Keratinocyte (primary cell): ENCODE data around the gene TCEA2. TPM values are rescaled to one million over a fixed set of nuclear protein-coding genes. Genes with fewer than 3 reads are reported as not detected.

Experiments used
- DNase-seq: peaks from one replicate; pipeline ENCODE4 v3.0.0-alpha.2; 2011; ENCODE audit warnings: low read depth, missing footprints, low spot score
- FAIRE-seq: peaks from 2 replicates; lab custom pipeline; 2011; peaks lifted over from hg19 to GRCh38; lab: Jason Lieb, UNC
- H2AFZ ChIP-seq: 2 replicates; pipeline ENCODE4 v1.6.0; 2012; ENCODE audit warnings: low read length, control low read depth, inconsistent platforms; ENCODE audit not compliant: control insufficient read depth
- H3K27ac ChIP-seq: 2 replicates; pipeline ENCODE4 v1.5.1; 2011; ENCODE audit warnings: low read length; ENCODE audit not compliant: control insufficient read depth, insufficient read depth
- H3K27me3 ChIP-seq: 3 replicates; pipeline ENCODE4 v1.6.0; 2011; ENCODE audit warnings: low read length; ENCODE audit not compliant: control insufficient read depth, insufficient read depth; ENCODE audit errors: extremely low read depth
- H3K36me3 ChIP-seq, 2 experiments: 2 replicates in 1 of 2; 3 replicates in 1 of 2; pipeline ENCODE4 v1.5.1; 2011; ENCODE audit warnings: low read length in 2 of 2, mild to moderate bottlenecking in 1 of 2; ENCODE audit not compliant: control insufficient read depth in 2 of 2, insufficient read depth in 2 of 2; ENCODE audit errors: extremely low read depth in 1 of 2
- H3K4me1 ChIP-seq: 3 replicates; pipeline ENCODE4 v1.5.1; 2011; ENCODE audit warnings: low read length; ENCODE audit not compliant: control insufficient read depth, insufficient read depth; ENCODE audit errors: extremely low read depth
- H3K4me2 ChIP-seq: 3 replicates; pipeline ENCODE4 v1.6.0; 2011; ENCODE audit warnings: low read depth, low read length; ENCODE audit not compliant: control insufficient read depth, insufficient read depth; ENCODE audit errors: extremely low read depth
- H3K4me3 ChIP-seq, 3 experiments: fragments of 200-600 bp in 1 of 3; sonication (generic) in 1 of 3; 2 replicates in 2 of 3; 3 replicates in 1 of 3; pipeline ENCODE4 v1.5.1; 2011 to 2016; ENCODE audit warnings: low read length in 3 of 3, mild to moderate bottlenecking in 3 of 3, control low read depth in 2 of 3, inconsistent platforms in 1 of 3, low read depth in 1 of 3, mixed read lengths in 1 of 3, mixed run types in 1 of 3, moderate library complexity in 1 of 3; ENCODE audit not compliant: control insufficient read depth in 2 of 3, insufficient read depth in 2 of 3; ENCODE audit errors: extremely low read depth in 1 of 3
- H3K79me2 ChIP-seq: 2 replicates; pipeline ENCODE4 v1.6.0; 2012; ENCODE audit warnings: low read length; ENCODE audit not compliant: control insufficient read depth, insufficient read depth
- H3K9ac ChIP-seq: 3 replicates; pipeline ENCODE4 v1.6.0; 2011; ENCODE audit warnings: low read length; ENCODE audit not compliant: control insufficient read depth, insufficient read depth; ENCODE audit errors: extremely low read depth
- H3K9me1 ChIP-seq: 3 replicates; pipeline ENCODE4 v1.6.0; 2011; ENCODE audit warnings: low read length; ENCODE audit not compliant: control insufficient read depth, insufficient read depth; ENCODE audit errors: extremely low read depth
- H3K9me3 ChIP-seq: 2 replicates; pipeline ENCODE4 v1.5.1; 2012; ENCODE audit warnings: low read depth, low read length; ENCODE audit not compliant: control insufficient read depth
- H4K20me1 ChIP-seq: 3 replicates; pipeline ENCODE4 v1.6.0; 2011; ENCODE audit warnings: low read length; ENCODE audit not compliant: control insufficient read depth, insufficient read depth; ENCODE audit errors: extremely low read depth
- CTCF ChIP-seq, 3 experiments: IDR thresholded peaks in 1 of 3; conservative IDR thresholded peaks in 1 of 3; optimal IDR thresholded peaks in 1 of 3; 2 replicates in 2 of 3; 3 replicates in 1 of 3; pipeline versions ENCODE3 to v1.5.1; 2011; ENCODE audit warnings: low read length in 3 of 3, mild to moderate bottlenecking in 3 of 3, moderate library complexity in 2 of 3, control low read depth in 1 of 3, inconsistent platforms in 1 of 3; ENCODE audit not compliant: insufficient read depth in 2 of 3; ENCODE audit errors: extremely low read depth in 1 of 3
- EZH2 ChIP-seq: IDR thresholded peaks from one replicate; pipeline ENCODE4 v1.6.1; 2012; ENCODE audit warnings: inconsistent platforms, mild to moderate bottlenecking, low read length, moderate library complexity
- dilution Hi-C: fragments of 300-500 bp; cut with MboI; formaldehyde crosslinking; loops from one replicate; pipeline ENCODE4 v1.7.0; 2020; ENCODE audit warnings: low sequenced_read_pairs; ENCODE audit not compliant: extremely low pct_ligation_motif_present
- polyA plus RNA-seq, 5 experiments: library from polyadenylated mRNA; depleted of rRNA in 3 of 5; stranded (reverse) in 3 of 5; stranded (forward) in 1 of 5; unstranded in 1 of 5; fragments of >200 nt; gene quantifications; 1 replicate in 1 of 5; 2 replicates in 3 of 5; 3 replicates in 1 of 5; pipeline versions ENCODE4 v1.2.1 to v1.2.3, GENCODE V29; 2011 to 2012; ENCODE audit warnings: missing spikeins in 2 of 5, low read depth in 1 of 5, low replicate concordance in 1 of 5

The TCEA2 gene
- polyA plus RNA-seq, 1 donor (not counting 4 experiments of a cell fraction or from before 2014, with no cell fraction given), result 9.1 TPM

DNA sequence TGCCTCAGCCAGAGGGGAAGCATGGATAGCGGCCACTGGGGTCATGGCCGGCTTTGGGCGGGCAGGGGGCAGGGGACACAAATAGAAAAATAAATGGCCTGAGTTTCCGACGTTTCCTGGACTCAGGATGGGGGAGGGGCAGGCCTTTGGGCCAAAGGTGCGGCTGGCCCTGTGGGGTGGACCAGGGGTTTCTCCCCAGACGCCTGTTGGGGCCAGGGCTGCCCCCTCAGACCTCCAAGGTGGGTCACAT is 6.4 kb upstream of the TCEA2 start:
- FAIRE-seq, result no peak
- Histone ChIP-seq H3K9me1 (no peaks in the 10 kb centered on the region), H3K4me2 (no peak overlapping the region), H3K4me1 (peaks cover 28% of the 10 kb centered on the region), H4K20me1 (peaks cover 2% of the 10 kb centered on the region), H3K79me2 (no peaks in the 10 kb centered on the region), H3K9me3 (no peaks in the 10 kb centered on the region), H3K4me3 (no peak overlapping the region), H3K36me3 (no peaks in the 10 kb centered on the region), H3K27me3 (no peaks in the 10 kb centered on the region), H3K9ac (no peak overlapping the region), H2AFZ (no peak overlapping the region), H3K27ac (no peak overlapping the region)
- no peak for DNase-seq
- dilution Hi-C loops, result no loop called here
- TF ChIP-seq EZH2, result no peak
- no peak for TF ChIP-seq CTCF (optimal IDR thresholded peaks at IDR 0.05 in 1 of 3, IDR thresholded peaks at IDR 0.05 in 1 of 3, conservative IDR thresholded peaks at IDR 0.05 in 1 of 3; ENCODE audit: extremely low read depth in 1 of 3, insufficient read depth in 2 of 3, low read length in 3 of 3)

DNA sequence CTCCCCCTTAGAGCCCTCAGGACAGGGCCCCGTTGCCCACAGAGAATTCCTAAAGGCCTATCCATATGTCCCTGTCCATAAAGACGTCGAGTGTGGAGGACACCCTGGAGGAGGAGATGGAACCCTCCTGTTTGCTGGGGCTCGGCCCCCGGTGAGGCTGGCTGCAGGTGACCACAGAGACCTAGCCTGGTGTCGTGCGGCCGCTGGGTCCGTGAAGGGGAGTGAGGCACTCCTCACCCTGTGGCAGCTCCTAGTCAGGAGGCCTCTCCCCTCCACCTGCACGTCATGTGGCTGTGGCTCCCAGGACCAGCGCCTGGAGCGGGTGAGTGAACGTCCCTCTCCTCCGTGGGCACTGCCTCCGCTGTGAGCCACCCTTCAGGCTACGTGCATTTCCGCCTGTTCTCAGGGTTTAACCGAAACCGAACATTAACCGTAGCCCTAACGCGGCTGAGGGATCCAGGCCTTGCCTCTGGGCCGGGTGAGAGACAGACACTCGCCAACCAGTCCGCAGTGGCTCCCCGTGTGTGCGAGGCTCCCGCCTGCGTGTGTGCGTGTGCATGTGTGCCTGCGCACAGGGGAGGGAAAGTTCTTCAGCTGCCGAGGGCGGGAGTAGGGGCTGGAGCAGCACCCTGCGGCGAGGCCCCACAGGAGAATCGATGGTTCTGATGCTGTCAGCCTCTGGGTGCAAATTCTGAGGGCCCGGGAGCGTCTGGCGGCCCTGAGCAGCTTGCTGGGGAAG is 5.9 kb upstream of the TCEA2 start:
- FAIRE-seq (no peak), DNase-seq (no peak)
- Histone ChIP-seq H3K4me3 (no peak overlapping the region), H3K9me3 (no peaks in the 10 kb centered on the region), H3K36me3 (no peaks in the 10 kb centered on the region), H2AFZ (no peak overlapping the region), H3K9me1 (no peaks in the 10 kb centered on the region), H3K27me3 (no peaks in the 10 kb centered on the region), H3K79me2 (no peaks in the 10 kb centered on the region), H3K4me1 (peaks cover 29% of the 10 kb centered on the region), H3K4me2 (no peak overlapping the region), H3K27ac (no peak overlapping the region), H3K9ac (no peak overlapping the region), H4K20me1 (peaks cover 2% of the 10 kb centered on the region)
- dilution Hi-C loops, result no loop called here
- TF ChIP-seq EZH2, result no peak
- TF ChIP-seq CTCF (optimal IDR thresholded peaks at IDR 0.05 in 1 of 3, IDR thresholded peaks at IDR 0.05 in 1 of 3, conservative IDR thresholded peaks at IDR 0.05 in 1 of 3; ENCODE audit: extremely low read depth in 1 of 3, insufficient read depth in 2 of 3, low read length in 3 of 3), result no peak
